Prostate gland (tissue), 2 donors: ENCODE data around the gene PTPRO.

Experiments used
- CTCF ChIP-seq, 4 experiments: fragments of 200-600 bp in 2 of 4; fragments of 450-650 bp in 2 of 4; sonication (generic) in 2 of 4; IDR thresholded peaks; 1 replicate in 3 of 4; 2 replicates in 1 of 4; pipeline ENCODE4 v1.5.1; 2016 to 2019; ENCODE audit warnings: antibody characterized with exemption in 4 of 4, mild to moderate bottlenecking in 2 of 4, moderate library complexity in 2 of 4
- POLR2AphosphoS5 ChIP-seq: sonication (generic); formaldehyde crosslinking; IDR thresholded peaks from one replicate; pipeline ENCODE4 v1.6.1; 2017; ENCODE audit warnings: antibody characterized with exemption

DNA sequence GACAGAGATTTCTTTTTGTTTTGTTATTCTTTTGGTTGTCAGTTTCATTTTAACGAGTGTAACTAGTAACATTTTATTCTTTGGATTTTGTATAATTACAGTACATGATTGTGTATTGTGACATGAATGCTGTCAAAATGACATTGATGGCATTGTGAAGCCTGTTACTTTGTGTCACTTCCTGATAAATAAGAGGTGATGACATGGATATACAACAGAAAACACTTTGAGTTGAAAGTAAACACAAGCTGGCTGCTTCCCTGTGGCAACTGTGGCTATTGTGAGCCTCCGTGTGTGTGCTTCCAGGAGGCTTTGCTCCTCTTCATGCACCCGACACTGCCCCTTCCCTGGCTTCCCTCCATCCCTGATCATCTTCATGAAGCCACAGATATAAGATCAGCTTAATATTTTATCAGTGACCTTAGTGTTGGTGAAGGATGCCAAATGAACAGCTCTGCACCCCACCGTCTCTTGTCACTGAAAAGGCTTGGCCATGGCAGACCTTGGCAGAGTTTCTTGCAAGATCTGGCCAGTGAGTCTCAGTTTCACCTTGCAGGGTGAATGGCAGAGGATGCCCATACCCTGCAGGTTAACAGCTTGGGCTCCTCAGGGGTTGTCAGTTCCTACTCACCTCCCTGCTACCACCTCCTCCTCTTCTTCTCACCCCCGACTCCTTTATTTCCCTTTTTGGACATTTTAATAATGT is 275.0 kb downstream of the PTPRO start:
- TF ChIP-seq CTCF (IDR thresholded peaks at IDR 0.05) (no peak), POLR2AphosphoS5 (no peak)
